Neural cell (in vitro differentiated cells): ENCODE data around the gene KRT37. TPM values are rescaled to one million over a fixed set of nuclear protein-coding genes. Genes with fewer than 3 reads are reported as not detected.
"Not testable (repeated sequence)": the region's sequence is repeated elsewhere in the genome, so short reads cannot be mapped to it uniquely, and the experiment has no call there.

Source experiments
- H2AFZ ChIP-seq: fragments of 200-600, 300-800 bp; sonication (generic), shearing (Covaris generic); 2 replicates; pipeline ENCODE4 v1.6.0; 2014; ENCODE audit warnings: low read depth, mild to moderate bottlenecking, antibody characterized with exemption, low read length, moderate library complexity
- H3F3A ChIP-seq: fragments of 200-600 bp; shearing (Covaris generic); 2 replicates; pipeline ENCODE4 v1.6.1; 2016; ENCODE audit warnings: mild to moderate bottlenecking, moderate library complexity, mixed read lengths, antibody characterized with exemption, low read length; ENCODE audit not compliant: insufficient read depth, poor library complexity, severe bottlenecking
- H3K27ac ChIP-seq: fragments of 200-600, 300-800 bp; sonication (generic), shearing (Covaris generic); 2 replicates; pipeline ENCODE4 v1.5.1; 2014; ENCODE audit warnings: mild to moderate bottlenecking, low read length, moderate library complexity
- H3K27me3 ChIP-seq: fragments of 300-800, 200-600 bp; sonication (generic), shearing (Covaris generic); 2 replicates; pipeline ENCODE4 v1.6.0; 2014; ENCODE audit warnings: mild to moderate bottlenecking, low read depth, low read length, moderate library complexity; ENCODE audit not compliant: insufficient read depth
- H3K36me3 ChIP-seq: fragments of 300-800, 200-600 bp; sonication (generic), shearing (Covaris generic); 2 replicates; pipeline ENCODE4 v1.5.1; 2014; ENCODE audit warnings: mild to moderate bottlenecking, antibody characterized with exemption, low read length, moderate library complexity; ENCODE audit not compliant: insufficient read depth
- H3K4me2 ChIP-seq: fragments of 300-800, 200-600 bp; sonication (generic), shearing (Covaris generic); 2 replicates; pipeline ENCODE4 v1.6.0; 2014; ENCODE audit warnings: mild to moderate bottlenecking, low read length
- H3K4me3 ChIP-seq: fragments of 300-800, 200-600 bp; sonication (generic), shearing (Covaris generic); 2 replicates; pipeline ENCODE4 v1.5.1; 2014; ENCODE audit warnings: mild to moderate bottlenecking, low read length, moderate library complexity
- H3K79me2 ChIP-seq: fragments of 200-600 bp; shearing (Covaris generic); replicated peaks from 2 replicates; pipeline ENCODE4 v1.6.0; 2014; ENCODE audit warnings: mild to moderate bottlenecking, low read length, moderate library complexity; ENCODE audit not compliant: insufficient read depth
- H3K9ac ChIP-seq: fragments of 300-800, 200-600 bp; sonication (generic), shearing (Covaris generic); 2 replicates; pipeline ENCODE4 v1.6.1; 2016; ENCODE audit warnings: mild to moderate bottlenecking, low read length, mixed read lengths
- H3K9me2 ChIP-seq: fragments of 200-600 bp; shearing (Covaris generic); 2 replicates; pipeline ENCODE4 v1.6.1; 2016; ENCODE audit warnings: mild to moderate bottlenecking, low read length, mixed read lengths; ENCODE audit not compliant: insufficient read depth
- H3K9me3 ChIP-seq: fragments of 200-600, 300-800 bp; sonication (generic), shearing (Covaris generic); 2 replicates; pipeline ENCODE4 v1.6.1; 2016; ENCODE audit warnings: mild to moderate bottlenecking, mixed run types, low read length, moderate library complexity, mixed read lengths
- H4K20me1 ChIP-seq: fragments of 200-600 bp; shearing (Covaris generic); 2 replicates; pipeline ENCODE4 v1.6.1; 2016; ENCODE audit warnings: mild to moderate bottlenecking, mixed run types; ENCODE audit not compliant: insufficient read depth
- EP300 ChIP-seq: fragments of 450-650 bp; conservative IDR thresholded peaks from 2 replicates; pipeline ENCODE4 v1.6.1; 2014; ENCODE audit warnings: antibody characterized with exemption, mild to moderate bottlenecking, moderate library complexity; ENCODE audit not compliant: poor library complexity, severe bottlenecking
- EZH2 ChIP-seq: fragments of 200-600, 300-800 bp; shearing (Covaris generic), sonication (generic); IDR thresholded peaks from 2 replicates; pipeline ENCODE4 v1.6.1; 2014; ENCODE audit warnings: antibody characterized with exemption, low read length, borderline replicate concordance, mild to moderate bottlenecking; ENCODE audit not compliant: insufficient read depth, poor library complexity, severe bottlenecking
- MXI1 ChIP-seq: fragments of 450-650 bp; conservative IDR thresholded peaks from 2 replicates; pipeline ENCODE4 v1.6.1; 2014; ENCODE audit warnings: antibody characterized with exemption, mild to moderate bottlenecking; ENCODE audit not compliant: poor library complexity, severe bottlenecking
- POLR2AphosphoS5 ChIP-seq: IDR thresholded peaks from 2 replicates; pipeline ENCODE4 v1.6.1; 2012
- RAD21 ChIP-seq: fragments of 450-650 bp; conservative IDR thresholded peaks from 2 replicates; pipeline ENCODE4 v1.6.1; 2014; ENCODE audit warnings: antibody characterized with exemption, mild to moderate bottlenecking, moderate library complexity
- SMC3 ChIP-seq: fragments of 450-650 bp; conservative IDR thresholded peaks from 2 replicates; pipeline ENCODE4 v1.6.1; 2014; ENCODE audit warnings: antibody characterized with exemption, mild to moderate bottlenecking, moderate library complexity; ENCODE audit not compliant: poor library complexity
- TAF1 ChIP-seq: IDR thresholded peaks from 2 replicates; pipeline ENCODE4 v1.6.1; 2012; ENCODE audit warnings: low read depth
- polyA plus RNA-seq: library from polyadenylated mRNA; depleted of rRNA; stranded (reverse); fragments of >200 nt; gene quantifications from 2 replicates; pipeline ENCODE4 v1.2.3, GENCODE V29; 2014
- small RNA-seq, 3 experiments: library from RNA; depleted of rRNA; stranded (forward); fragments of <200 nt; gene quantifications; one replicate each; pipeline ENCODE3, GENCODE V24; 2012
- TF ChIP-seq, protein P1 (sequence below): fragments of 450-650 bp; IDR thresholded peaks from 2 replicates; pipeline ENCODE4 v1.5.1; 2014; ENCODE audit warnings: antibody characterized with exemption, mild to moderate bottlenecking, moderate library complexity; ENCODE audit not compliant: poor library complexity, severe bottlenecking
- TF ChIP-seq, protein P2 (sequence below): IDR thresholded peaks from 2 replicates; pipeline ENCODE4 v1.6.1; 2012; ENCODE audit warnings: borderline replicate concordance

Gene KRT37
- polyA plus RNA-seq, 1 donor from 2014 or later = not detected

DNA sequence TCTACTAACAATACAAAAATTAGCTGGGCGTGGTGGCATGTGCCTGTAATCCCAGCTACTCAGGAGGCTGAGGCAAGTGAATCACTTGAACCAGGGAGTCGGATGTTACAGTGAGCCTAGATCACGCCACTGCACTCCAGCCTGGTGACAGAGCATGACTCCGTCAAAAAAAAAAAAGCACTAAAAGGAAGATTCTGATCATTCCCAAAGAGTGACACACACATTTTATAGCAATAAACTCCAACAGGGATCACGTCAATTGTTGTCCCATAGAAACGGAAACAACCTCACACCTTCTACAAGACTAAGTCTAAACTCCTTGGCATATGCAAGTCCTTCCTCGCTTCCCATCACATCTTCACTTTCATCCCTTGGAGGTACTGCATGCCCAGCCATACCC lies 44.3 kb downstream of the KRT37 start:
- not testable (repeated sequence) for H3K9me3 ChIP-seq, H3K36me3 ChIP-seq, H3K27ac ChIP-seq, H2AFZ ChIP-seq, H3K9ac ChIP-seq, H3K79me2 ChIP-seq, H3K4me2 ChIP-seq, H3K4me3 ChIP-seq, H3F3A ChIP-seq, H4K20me1 ChIP-seq, H3K9me2 ChIP-seq, H3K27me3 ChIP-seq

DNA sequence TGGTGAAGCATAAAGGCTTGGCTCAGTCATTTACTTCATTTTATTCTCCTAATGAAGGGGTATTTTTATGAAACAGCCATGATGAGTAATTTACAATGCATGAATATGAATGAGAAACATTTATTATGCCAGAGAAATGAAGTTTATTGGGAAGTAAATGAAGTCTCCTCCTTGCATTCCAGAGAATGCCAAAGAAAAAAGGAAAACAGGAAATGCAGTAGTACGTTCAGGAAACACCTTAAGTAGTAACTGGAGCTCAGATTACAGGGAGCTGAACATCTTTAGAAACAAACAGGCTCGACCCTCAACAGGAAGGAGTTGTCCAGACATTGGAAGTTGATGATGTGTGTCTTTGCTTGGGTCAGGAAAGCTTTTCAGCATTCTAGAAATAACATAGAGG lies 46.8 kb downstream of the KRT37 start:
- Histone ChIP-seq H3K27me3 (no peaks in the 10 kb centered on the region), H4K20me1 (no peaks in the 10 kb centered on the region), H3K9ac (no peak overlapping the region), H3K4me3 (no peak overlapping the region), H3K36me3 (no peaks in the 10 kb centered on the region), H3K4me2 (no peak overlapping the region), H3K9me2 (no peaks in the 10 kb centered on the region), H2AFZ (no peak overlapping the region), H3K27ac (no peak overlapping the region), H3F3A (no peaks in the 10 kb centered on the region), H3K79me2 (no peaks in the 10 kb centered on the region), H3K9me3 (no peaks in the 10 kb centered on the region)
- TF ChIP-seq EZH2 (no peak), EP300 (no peak), POLR2AphosphoS5 (no peak), RAD21 (no peak), SMC3 (no peak), TAF1 (no peak), MXI1 (no peak)
- TF ChIP-seq, protein P1, sequence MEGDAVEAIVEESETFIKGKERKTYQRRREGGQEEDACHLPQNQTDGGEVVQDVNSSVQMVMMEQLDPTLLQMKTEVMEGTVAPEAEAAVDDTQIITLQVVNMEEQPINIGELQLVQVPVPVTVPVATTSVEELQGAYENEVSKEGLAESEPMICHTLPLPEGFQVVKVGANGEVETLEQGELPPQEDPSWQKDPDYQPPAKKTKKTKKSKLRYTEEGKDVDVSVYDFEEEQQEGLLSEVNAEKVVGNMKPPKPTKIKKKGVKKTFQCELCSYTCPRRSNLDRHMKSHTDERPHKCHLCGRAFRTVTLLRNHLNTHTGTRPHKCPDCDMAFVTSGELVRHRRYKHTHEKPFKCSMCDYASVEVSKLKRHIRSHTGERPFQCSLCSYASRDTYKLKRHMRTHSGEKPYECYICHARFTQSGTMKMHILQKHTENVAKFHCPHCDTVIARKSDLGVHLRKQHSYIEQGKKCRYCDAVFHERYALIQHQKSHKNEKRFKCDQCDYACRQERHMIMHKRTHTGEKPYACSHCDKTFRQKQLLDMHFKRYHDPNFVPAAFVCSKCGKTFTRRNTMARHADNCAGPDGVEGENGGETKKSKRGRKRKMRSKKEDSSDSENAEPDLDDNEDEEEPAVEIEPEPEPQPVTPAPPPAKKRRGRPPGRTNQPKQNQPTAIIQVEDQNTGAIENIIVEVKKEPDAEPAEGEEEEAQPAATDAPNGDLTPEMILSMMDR = no peak
- TF ChIP-seq, protein P2, sequence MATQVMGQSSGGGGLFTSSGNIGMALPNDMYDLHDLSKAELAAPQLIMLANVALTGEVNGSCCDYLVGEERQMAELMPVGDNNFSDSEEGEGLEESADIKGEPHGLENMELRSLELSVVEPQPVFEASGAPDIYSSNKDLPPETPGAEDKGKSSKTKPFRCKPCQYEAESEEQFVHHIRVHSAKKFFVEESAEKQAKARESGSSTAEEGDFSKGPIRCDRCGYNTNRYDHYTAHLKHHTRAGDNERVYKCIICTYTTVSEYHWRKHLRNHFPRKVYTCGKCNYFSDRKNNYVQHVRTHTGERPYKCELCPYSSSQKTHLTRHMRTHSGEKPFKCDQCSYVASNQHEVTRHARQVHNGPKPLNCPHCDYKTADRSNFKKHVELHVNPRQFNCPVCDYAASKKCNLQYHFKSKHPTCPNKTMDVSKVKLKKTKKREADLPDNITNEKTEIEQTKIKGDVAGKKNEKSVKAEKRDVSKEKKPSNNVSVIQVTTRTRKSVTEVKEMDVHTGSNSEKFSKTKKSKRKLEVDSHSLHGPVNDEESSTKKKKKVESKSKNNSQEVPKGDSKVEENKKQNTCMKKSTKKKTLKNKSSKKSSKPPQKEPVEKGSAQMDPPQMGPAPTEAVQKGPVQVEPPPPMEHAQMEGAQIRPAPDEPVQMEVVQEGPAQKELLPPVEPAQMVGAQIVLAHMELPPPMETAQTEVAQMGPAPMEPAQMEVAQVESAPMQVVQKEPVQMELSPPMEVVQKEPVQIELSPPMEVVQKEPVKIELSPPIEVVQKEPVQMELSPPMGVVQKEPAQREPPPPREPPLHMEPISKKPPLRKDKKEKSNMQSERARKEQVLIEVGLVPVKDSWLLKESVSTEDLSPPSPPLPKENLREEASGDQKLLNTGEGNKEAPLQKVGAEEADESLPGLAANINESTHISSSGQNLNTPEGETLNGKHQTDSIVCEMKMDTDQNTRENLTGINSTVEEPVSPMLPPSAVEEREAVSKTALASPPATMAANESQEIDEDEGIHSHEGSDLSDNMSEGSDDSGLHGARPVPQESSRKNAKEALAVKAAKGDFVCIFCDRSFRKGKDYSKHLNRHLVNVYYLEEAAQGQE = no peak

Small RNAs within 50 kb of the gene (small RNA-seq; reads per million reads assigned to genes)
- 0.10 to 93.1 (median 4.3) reads per million in 3 experiments for gene RNU2-32P

Other genes starting within 250 kb of the KRT37 start
- not detected in 2 replicates for gene KRTAP4-2, start 246.4 kb downstream of the KRT37 start, polyA plus RNA-seq
- not detected in 2 replicates for gene KRTAP4-1, start 239.7 kb downstream of the KRT37 start, polyA plus RNA-seq
- gene KRTAP9-1, start 234.7 kb downstream of the KRT37 start, polyA plus RNA-seq = not detected in 2 replicates
- not detected in 2 replicates for gene KRTAP9-2, start 197.9 kb downstream of the KRT37 start, polyA plus RNA-seq
- gene KRTAP9-3, start 192.1 kb downstream of the KRT37 start, polyA plus RNA-seq = not detected in 2 replicates
- gene KRTAP9-8, start 186.6 kb downstream of the KRT37 start, polyA plus RNA-seq = not detected in 2 replicates
- gene KRTAP9-4, start 174.9 kb downstream of the KRT37 start, polyA plus RNA-seq = not detected in 2 replicates
- gene KRTAP9-9, start 169.2 kb downstream of the KRT37 start, polyA plus RNA-seq = not detected in 2 replicates
- not detected in 2 replicates for gene KRTAP9-6, start 159.2 kb downstream of the KRT37 start, polyA plus RNA-seq
- gene KRTAP9-7, start 148.9 kb downstream of the KRT37 start, polyA plus RNA-seq = not detected in 2 replicates
- not detected in 2 replicates for gene KRTAP29-1, start 121.7 kb downstream of the KRT37 start, polyA plus RNA-seq
- not detected in 2 replicates for gene KRTAP16-1, start 115.3 kb downstream of the KRT37 start, polyA plus RNA-seq
- not detected in 2 replicates for gene KRTAP17-1, start 108.9 kb downstream of the KRT37 start, polyA plus RNA-seq
- gene KRT33A, start 73.8 kb downstream of the KRT37 start, polyA plus RNA-seq = not detected in 2 replicates
- not detected in 2 replicates for gene KRT33B, start 54.8 kb downstream of the KRT37 start, polyA plus RNA-seq
- not detected in 2 replicates for gene KRT34, start 42.3 kb downstream of the KRT37 start, polyA plus RNA-seq
- not detected in 2 replicates for gene KRT31, start 27.0 kb downstream of the KRT37 start, polyA plus RNA-seq
- gene KRT38, start 16.4 kb upstream of the KRT37 start, polyA plus RNA-seq = not detected in 2 replicates
- gene KRT32, start 42.8 kb upstream of the KRT37 start, polyA plus RNA-seq = not detected in 2 replicates
- gene KRT35, start 56.6 kb upstream of the KRT37 start, polyA plus RNA-seq = not detected in 2 replicates
- not detected in 2 replicates for gene KRT36, start 65.3 kb upstream of the KRT37 start, polyA plus RNA-seq
- gene KRT13, start 81.0 kb upstream of the KRT37 start, polyA plus RNA-seq = not detected in 2 replicates
- gene KRT15, start 94.3 kb upstream of the KRT37 start, polyA plus RNA-seq = 0.09 TPM in 1 of 2 replicates, not detected in the other
- 0.56 and 1.6 TPM in 2 replicates for gene KRT19, start 103.7 kb upstream of the KRT37 start, polyA plus RNA-seq
- gene KRT9, start 147.5 kb upstream of the KRT37 start, polyA plus RNA-seq = not detected in 2 replicates
- gene KRT14, start 162.3 kb upstream of the KRT37 start, polyA plus RNA-seq = not detected in 2 replicates
- gene KRT16, start 188.2 kb upstream of the KRT37 start, polyA plus RNA-seq = not detected in 2 replicates
- gene KRT17, start 200.0 kb upstream of the KRT37 start, polyA plus RNA-seq = 0.78 TPM in 1 of 2 replicates, not detected in the other